Left renal cortex interstitium (tissue), 4 donors: ENCODE results near the gene PIGBOS1. TPM values are rescaled to one million over a fixed set of nuclear protein-coding genes. Genes with fewer than 3 reads are reported as not detected.
A peak's percentile ranks its signal among the peaks of the same experiment; 100 is the strongest.

Experiments used
- DNase-seq, 4 donors: peaks; one replicate each; pipeline ENCODE4 v3.0.0-alpha.2; 2013; ENCODE audit warnings: low read depth in 4 of 4, low spot score in 2 of 4, missing footprints in 1 of 4
- polyA plus RNA-seq, 4 donors: library from polyadenylated mRNA; unstranded; fragments of 120-200 nt; gene quantifications; one replicate each; pipeline ENCODE4 v1.2.1, GENCODE V29; 2013; ENCODE audit not compliant: insufficient read length in 4 of 4

The PIGBOS1 gene, protein sequence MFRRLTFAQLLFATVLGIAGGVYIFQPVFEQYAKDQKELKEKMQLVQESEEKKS
- 10 to 100 TPM; 15.7 to 17.3 (median 16.9) TPM for polyA plus RNA-seq

DNA sequence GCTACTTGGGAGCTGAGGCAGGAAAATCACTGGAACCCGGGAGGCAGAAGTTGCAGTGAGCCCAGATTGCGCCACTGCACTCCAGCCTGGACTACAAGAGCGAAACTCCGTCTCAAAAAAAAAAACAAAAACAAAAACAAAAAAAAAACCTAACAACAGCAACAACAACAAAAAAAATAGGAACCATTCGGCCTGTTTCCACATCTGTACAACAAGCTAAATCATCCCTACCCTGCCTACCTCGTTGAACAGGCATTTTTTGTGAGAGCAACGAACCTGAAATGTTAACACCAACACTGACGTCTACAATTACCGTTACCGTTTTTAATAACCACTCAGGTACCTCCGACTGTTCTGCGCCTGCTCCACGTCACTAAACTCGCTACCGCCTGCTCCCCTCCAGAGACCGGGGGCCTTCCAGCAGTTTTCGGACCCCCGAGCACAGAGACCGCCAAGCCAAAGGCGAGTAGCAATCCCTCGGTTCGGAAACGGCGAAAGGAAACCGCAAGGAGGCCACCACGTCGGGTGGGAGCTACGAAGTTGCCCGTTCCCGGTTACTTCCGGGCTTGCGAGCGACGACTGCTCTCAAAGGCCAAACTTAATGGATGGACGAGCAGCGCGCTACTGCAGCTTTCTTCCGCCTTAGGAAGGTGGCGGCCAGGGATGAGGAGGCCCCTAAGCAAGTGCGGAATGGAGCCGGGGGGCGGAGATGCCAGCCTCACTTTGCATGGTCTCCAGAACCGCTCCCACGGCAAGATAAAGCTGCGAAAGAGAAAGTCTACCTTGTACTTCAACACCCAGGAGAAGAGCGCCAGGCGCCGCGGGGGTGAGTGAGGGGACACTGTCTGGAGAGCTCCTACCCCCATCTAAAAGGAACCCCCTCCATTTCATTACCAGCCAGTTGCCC is at the start of gene PIGBOS1, which contains the start of gene PIGB:
Gene PIGBOS1 (minus strand): TSS at position 536 of the 907 bp plus-strand sequence. CDS start 1,331 bp downstream, outside the sequence.
Gene PIGB (plus strand): TSS at position 635 of the 907 bp plus-strand sequence. CDS start 29 bp downstream, at position 664.
- peak; percentile 78 to 88 (median 86) for DNase-seq

DNA sequence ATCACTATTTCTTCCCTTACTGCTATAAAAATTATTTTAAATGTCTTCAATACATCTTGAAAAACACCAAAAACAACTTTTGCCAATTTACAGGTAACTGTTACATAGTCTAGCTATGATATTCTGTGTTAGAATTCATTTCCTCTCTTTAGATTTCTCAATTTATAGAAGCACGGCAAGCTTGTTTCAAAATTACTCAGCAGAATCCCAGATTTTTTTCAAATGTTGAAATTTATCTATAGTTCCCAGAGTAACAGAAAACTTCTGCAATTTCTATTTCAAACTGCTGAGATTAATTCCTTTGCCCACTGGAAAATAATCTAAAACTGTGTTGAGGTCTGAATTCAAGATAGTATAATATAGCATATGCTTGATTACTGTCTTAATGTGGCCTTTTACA is 48.1 kb upstream of the PIGBOS1 start:
- no peak for DNase-seq

DNA sequence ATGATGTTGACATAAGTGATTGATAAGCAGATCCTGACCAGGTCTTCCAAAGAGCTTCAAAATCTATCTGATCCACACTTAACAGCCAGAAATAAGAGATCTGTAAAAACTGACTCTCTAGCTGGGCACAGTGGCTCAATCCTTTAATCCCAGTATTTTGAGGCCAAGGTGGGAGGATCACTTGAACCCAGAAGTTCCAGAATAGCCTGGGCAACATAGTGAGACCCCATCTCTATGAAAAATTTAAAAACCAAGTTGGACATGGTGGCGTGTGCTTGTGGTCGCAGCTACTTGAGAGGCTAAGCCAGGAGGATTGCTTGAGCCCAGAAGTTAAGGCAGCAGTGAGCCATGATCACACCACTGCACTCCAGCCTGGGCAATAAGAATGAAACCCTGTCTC is 43.7 kb upstream of the PIGBOS1 start:
- DNase-seq, result no peak

DNA sequence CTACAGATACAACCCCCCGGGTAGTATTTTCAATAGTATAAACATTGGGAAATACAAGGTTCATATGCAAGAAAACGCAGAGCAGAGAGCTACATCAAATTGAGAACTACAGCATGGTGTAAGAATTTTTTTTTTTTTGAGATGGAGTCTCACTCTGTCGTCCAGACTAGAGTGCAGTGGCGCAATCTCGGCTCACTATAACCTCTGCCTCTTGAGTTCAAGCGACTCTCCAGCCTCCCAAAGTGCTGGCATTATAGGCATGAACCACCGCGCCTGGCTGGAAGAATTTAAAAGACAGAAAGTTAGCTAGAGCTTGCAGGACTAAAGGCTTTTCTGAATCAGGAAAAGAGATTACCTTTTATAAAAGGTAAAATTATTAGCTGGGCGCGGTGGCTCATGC is 42.1 kb upstream of the PIGBOS1 start:
- DNase-seq, result no peak

DNA sequence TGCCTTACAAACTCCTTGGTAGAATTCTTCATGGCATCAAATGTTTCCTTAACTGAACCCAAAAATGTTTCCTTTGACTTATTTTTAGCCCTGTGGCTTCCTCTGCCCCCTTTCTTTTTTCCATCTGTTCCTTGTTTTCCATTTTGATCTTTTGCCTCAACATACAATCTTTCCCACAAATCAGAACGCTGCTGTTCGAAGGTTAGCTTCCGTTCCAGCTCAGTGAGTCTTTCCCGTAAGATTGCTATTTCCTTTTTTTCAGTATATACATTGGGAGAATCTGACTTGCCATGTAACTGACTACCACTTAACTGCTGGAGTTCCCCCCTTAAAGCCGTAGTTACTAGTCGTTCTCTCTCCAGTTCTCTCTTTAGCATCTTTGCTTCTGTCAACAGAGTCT is 41.3 kb upstream of the PIGBOS1 start:
- no peak for DNase-seq

DNA sequence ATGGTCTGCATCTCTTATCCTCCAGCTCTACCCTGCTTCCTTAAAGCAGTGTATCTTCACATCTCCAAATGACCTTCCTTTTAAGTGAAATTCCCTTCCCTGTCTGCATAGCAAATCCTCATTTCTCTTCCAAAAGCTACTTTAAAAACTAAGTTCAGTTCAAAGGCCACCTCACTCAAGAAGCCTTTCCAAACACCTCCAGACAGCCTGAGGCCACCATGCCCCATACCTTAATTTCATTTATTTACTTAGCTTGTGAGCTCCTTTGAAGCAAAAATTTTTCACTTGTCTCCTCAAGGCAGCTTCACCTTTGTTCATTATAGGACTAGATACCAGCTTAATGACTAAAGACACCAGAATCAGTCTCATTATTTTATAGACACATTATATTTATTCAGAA is 39.5 kb upstream of the PIGBOS1 start:
- DNase-seq, result no peak

DNA sequence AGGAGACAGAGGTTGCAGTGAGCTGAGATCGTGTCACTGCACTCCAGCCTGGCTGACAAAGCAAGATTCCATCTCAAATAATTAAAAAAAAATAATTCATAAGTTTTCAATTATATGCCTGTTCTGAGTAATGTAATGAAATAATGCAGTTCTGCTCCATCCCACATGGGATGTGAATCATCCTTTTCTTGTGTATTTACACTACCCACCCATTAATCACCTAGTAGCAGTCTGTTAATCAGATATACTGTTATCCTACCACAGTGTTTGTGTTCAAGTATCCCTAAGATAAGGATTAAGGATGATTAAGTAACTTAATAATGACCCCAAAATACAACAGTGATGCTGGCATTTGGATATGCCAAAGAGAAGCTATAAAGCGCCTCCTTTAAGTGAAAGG is 38.9 kb upstream of the PIGBOS1 start:
- DNase-seq, result no peak

DNA sequence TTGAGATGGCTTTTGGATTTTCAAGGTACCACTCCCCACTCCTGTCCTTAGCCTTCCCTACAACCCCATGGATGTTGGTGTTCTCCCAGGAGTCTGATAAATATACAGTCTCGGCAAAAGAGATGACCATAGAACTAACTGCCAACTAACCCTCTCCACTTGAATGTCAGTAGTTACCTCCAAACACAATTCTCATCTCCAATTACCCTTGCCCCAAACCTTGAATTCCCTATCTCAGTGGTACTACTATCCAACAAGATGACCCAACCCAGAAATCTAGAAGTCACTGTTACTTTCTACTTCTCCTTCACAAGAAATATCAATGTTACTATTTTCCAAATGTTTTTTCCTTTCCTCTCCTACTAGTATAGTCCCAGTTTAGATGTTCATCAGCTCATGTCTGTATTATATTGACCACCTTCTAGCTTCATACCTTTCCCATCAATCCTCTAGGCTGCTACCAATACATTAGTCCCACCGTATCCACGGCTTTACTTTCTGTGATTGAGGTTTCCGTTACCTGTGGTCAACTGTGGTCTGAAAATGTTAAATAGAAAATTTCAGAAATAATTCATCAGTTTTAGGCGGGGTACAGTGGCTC is 38.2 kb upstream of the PIGBOS1 start:
- DNase-seq, result no peak

DNA sequence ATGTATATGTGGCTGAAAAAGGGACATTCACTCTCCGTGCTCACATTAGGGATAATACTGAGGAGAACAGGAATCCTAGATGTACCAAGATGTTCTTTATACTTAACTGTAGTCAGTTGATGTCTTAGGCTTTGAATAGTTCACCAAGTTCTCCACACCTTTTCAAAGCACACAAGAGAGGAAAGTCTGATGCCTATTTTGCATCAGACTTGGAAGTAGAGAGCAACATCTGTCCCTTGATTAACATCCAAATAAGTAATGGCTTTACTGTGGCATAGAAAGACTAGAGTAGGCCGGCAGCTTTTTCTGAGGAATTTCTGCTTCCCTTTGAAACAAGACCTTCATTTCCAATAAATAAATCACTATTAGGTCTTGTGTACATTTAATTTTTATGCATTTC is 34.1 kb upstream of the PIGBOS1 start:
- DNase-seq, result no peak

DNA sequence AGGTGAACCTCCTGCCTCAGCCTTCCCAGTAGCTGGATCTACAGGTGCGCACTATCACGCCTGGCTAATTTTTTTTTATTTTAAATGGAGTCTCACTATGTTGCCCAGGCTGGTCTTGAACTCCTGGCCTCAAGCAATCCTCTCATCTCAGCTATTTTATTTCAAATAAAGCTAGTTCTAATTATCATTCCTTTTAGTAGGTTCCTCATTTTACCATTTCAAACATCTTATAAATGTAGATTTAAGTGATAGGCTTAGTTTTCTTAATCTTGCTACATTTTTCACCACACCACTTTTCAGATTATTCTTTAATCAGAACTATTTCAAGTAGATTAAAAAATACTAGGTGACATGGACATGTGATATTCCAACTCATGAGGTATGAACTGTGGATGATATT is 30.4 kb upstream of the PIGBOS1 start:
- DNase-seq, result no peak

DNA sequence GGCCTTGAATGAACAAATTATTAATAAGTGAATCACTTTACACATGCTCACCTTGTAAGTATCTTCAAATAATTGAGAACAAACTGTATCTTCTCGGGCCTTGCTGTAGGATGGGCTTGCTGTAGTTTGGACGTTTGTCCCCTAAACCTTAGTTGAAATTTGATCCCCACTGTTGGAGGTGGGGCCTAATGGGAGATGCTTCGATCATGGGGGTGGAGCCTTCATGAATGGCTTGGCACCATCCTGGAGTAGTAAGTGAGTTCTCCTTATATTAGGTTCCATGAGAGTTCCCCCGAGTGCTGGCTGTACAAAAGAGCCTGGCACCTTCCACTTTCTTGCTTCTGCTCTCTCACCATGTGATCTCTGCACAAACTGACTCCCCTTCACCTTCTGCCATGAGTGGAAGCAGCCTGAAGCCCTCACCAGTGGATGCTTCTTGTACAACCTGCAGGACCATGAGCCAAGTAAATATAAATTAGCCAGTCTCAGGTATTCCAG is 29.4 kb upstream of the PIGBOS1 start:
- DNase-seq, result no peak

DNA sequence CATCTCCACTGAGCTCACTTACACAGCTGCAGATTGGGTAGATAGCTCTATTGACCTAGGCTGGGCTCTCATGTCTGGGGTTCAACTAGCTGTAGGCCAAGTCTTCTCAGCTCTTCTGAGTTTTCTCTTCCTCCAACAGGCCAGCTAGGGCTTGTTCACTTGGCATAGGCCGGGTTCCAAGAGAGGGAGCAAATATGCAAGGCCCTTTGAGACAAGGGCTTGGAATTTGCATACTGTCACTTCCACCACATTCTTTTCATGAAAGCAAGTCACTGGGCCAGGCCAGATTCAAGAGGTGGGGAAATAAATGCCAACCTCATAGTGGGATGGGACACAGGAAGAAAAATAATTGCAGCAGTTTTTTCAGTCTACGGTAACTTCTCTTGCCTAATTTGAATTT is 25.3 kb upstream of the PIGBOS1 start:
- DNase-seq, result no peak

DNA sequence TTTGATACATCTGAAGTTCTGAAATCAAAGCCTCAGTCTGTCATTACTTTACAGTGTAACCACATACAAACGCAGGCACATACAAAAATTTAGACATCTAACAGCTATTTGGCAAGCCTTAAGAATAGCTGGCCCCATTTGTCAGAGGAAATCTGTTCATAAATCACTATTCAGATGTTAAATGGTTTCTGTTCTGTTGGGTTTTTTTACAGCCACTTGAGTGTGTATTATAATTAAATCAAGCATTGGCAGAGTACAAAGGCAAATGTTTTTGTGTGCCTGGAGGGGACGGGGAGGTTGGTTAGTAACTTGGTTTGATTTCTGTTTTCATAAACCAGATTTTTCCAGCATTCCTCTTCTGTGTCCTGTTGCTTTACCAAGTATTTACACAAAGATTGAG is 24.2 kb upstream of the PIGBOS1 start:
- no peak for DNase-seq

DNA sequence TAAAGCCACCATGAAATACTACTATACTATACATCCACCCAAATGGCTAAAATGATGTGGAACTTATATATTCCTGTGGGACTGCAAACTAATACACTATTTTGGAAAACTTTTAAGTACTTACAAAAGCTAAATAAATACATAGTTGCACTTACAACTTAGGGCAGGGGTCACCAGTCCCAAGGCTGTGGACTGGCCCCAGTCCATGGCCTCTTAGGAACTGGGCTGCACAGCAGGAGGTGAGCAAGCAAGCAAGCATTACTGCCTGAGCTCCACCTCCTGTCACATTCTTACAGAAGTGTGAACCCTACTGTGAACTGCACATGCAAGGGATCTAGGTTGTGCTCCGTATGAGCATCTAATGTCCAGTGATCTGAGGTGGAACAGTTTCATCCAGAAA is 18.2 kb upstream of the PIGBOS1 start:
- no peak for DNase-seq

DNA sequence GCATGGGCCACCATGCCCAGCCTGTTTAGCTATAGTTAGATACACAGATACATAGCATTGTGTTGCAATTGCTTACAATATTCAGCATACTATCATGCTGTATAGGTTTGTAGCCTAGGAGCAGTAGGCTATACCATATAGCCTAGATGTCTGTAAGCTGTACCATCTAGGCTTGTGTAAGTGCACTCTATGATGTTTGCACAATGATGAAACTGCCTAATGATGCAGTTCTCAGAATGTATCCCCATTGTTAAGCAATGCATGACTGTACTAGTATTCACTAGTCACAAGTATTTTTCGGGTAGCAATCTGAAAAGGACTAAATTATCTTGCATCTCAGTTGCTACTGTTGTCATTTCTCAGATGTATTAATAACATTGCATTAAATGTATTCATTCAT is 16.1 kb upstream of the PIGBOS1 start:
- no peak for DNase-seq

DNA sequence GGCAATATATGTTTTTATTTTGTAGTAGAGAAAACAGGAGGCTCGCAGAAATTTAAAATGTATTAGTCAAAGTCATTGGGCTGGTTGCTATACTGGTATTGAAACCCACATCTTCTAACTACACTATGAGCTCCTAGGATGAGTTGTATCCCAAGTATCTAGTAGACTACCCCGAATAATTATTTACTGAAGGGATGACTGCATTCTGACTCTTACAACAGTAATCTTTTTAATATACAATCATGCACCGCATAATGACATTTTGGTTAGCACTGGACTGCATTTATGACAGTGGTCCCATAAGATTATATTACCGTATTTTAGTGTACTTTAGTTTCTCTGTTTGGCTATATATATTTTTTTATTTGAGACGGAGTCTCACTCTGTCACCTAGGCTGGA is 15.4 kb upstream of the PIGBOS1 start:
- DNase-seq, result no peak

DNA sequence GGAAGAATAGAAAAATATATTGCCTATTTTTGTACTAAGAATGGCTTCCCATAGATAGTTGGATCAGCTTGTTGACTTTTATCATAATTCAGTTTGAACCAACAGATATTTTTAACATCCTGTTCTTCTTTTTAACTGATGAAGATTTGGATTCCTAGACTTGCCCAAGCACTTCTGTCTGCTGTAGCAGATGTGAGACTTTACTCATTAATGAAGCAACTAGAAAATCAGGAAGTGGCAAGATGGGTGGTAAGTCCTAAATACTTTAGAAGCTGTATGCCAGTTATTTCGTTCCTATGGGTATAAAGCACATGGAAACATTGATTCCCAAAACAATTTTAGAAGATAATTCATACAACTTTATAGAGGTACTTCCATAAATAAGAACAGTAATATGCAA is 8.5 kb upstream of the PIGBOS1 start:
- no peak for DNase-seq

DNA sequence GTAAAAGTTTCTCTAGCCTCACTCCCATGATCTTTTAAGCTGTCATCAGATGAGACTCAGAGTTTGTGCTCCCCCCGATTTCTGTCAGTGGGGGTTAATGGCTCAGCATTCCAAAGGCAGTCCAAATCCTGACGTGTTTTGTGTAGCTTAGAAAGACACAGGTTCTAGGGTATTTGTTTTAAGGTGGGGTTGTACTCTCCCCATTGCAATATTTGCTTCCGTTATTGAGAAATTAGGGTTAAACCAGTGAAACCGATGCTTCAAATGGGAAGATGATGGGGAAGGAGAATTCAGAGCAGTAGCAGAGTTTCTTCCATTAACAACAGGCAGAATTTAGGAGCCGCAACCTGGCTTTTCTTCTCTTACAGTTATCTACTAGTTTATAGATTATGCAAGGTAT is 3.5 kb upstream of the PIGBOS1 start:
- DNase-seq, result no peak

DNA sequence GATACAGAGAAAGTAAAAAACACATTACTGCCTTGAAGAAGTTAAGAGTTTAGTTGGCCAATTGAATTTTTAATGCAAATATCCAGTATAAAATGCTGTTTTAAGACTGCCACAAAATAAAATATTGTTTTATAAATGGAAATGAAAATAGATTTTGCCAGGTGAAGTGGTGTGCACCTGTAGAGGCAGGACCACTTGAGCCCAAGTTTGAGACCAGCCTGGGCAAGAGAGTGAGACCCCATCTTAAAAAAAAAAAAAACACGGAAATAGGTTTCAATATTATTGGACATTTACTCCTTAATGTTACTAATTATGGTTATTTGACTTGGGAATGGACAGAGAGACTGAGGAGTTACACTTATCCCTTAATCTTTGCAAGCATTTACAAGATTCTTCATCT is 2.0 kb upstream of the PIGBOS1 start:
- DNase-seq, result no peak

DNA sequence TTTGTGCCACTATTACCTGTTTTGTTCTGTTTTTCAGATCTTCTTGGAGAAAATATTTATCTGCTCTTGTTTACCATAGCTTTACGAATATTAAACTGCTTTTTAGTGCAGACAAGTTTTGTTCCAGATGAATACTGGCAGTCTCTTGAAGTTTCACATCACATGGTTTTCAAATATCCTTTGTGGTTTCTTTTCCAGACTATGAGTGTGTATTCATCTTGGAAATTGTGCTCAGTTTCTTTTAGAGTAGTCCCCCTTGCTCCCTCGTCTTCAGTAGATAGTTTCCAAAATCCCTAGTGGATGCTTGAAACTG is 1.3 kb upstream of the PIGBOS1 start:
- DNase-seq, result no peak

DNA sequence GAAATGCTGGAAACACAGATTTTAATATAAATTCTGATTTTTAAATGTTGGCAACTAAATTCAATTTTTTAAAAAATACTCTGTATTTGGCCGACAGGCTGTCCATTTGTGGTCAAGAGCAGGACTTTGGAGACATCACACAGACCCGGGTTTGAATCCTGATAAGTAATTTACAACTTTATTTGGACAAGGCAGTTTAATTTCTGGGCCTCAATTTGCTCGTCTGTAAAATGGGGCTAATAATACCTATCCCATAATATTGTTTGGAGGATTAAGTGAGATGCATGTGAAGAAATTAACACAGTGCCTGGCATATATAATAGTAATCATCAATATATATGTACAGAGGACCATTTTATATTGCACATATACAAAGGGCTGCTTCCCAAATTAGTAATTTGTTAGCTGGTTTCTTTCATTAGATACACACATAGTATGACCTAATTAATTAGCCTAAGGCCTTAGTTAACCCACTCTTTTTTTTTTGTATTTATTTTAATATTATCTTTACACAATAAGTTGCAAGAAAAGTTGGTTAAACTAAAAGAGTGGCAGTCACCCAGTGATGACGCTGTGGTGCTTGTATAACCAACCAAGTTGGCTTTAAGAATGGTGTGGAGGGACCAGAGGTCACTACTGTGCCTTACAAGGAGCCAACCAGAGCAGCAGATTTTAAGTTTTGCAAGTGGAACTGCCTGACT is 764 bp upstream of the PIGBOS1 start:
- DNase-seq, result no peak
